Ovary (tissue), 9 donors: ENCODE measurements around the gene PARD3. TPM values are rescaled to one million over a fixed set of nuclear protein-coding genes. Genes with fewer than 3 reads are reported as not detected.

ENCODE experiments used
- DNase-seq, 5 donors: peaks; one replicate each; pipeline ENCODE4 v3.0.0-alpha.2; 2019 to 2020
- H3K27ac ChIP-seq, 2 donors: fragments of 200-600 bp; one replicate each; pipeline versions ENCODE4 v1.5.1 to v1.8.0; 2019 to 2022
- H3K27me3 ChIP-seq: fragments of 200-600 bp; one replicate; pipeline ENCODE4 v1.8.0; 2022
- H3K36me3 ChIP-seq: fragments of 200-600 bp; sonication (generic); one replicate; pipeline ENCODE4 v1.5.1; 2019
- H3K4me1 ChIP-seq: one replicate; pipeline ENCODE4 v1.8.1; 2013; ENCODE audit warnings: mild to moderate bottlenecking, moderate library complexity; ENCODE audit not compliant: insufficient read depth
- H3K4me3 ChIP-seq: fragments of 200-600 bp; sonication (generic); one replicate; pipeline ENCODE4 v1.5.1; 2017
- H3K9me3 ChIP-seq, 2 donors: fragments of 200-600 bp in 1 of 2; sonication (generic) in 1 of 2; one replicate each; pipeline versions ENCODE4 v1.5.1 to v1.8.1; 2013 to 2019; ENCODE audit warnings: mild to moderate bottlenecking in 1 of 2, moderate library complexity in 1 of 2
- EP300 ChIP-seq: sonication (generic); formaldehyde crosslinking; IDR thresholded peaks from one replicate; pipeline ENCODE4 v1.6.1; 2017; ENCODE audit warnings: antibody characterized with exemption
- POLR2A ChIP-seq: fragments of 450-650 bp; IDR thresholded peaks from one replicate; pipeline ENCODE4 v1.6.1; 2017; ENCODE audit warnings: antibody characterized with exemption, mild to moderate bottlenecking, moderate library complexity
- WGBS, 3 donors: extraction: QIAGEN DNeasy Blood & Tissue Kit in 1 of 3; methylation state at CpG; one replicate each; pipeline versions ENCODE4 v1.1.5 to v1.1.7; 2013 to 2017; 5-methylcytosine and 5-hydroxymethylcytosine counted together
- intact Hi-C, 4 donors: fragments of 100-400 bp; cut with DNase I; formaldehyde crosslinking; loops; one replicate each; pipeline versions ENCODE4 v1.11.0 to v1.15.1; 2022 to 2023
- polyA plus RNA-seq, 2 donors: library from polyadenylated mRNA; stranded (reverse); fragments of 200-250 nt in 1 of 2; fragments of 350-450 nt in 1 of 2; fragmentation: Illumina TruSeq in 1 of 2; extraction: RNeasy Lipid Tissue Mini Kit (QIAGEN cat#74804) in 1 of 2; gene quantifications; one replicate each; pipeline ENCODE4 v1.2.3, GENCODE V29; 2013 to 2014
- total RNA-seq, 7 donors: library from RNA; depleted of rRNA in 2 of 7; stranded (reverse); fragments of >200 nt in 2 of 7; fragmentation: NEBNext Ultra II Directional in 3 of 7; extraction: Animal tissue kit (Norgen Biotek cat#: 25700) in 3 of 7; gene quantifications; one replicate each; pipeline versions ENCODE4 v1.1.0 to v1.2.4, GENCODE V29; 2016 to 2023
- TF ChIP-seq, protein P1 (sequence below), 3 donors: fragments of 450-650 bp in 2 of 3; fragments of 200-600 bp in 1 of 3; IDR thresholded peaks; one replicate each; pipeline versions ENCODE4 v1.5.1 to v1.8.0; 2016 to 2022; ENCODE audit warnings: antibody characterized with exemption in 3 of 3, mild to moderate bottlenecking in 1 of 3
- donor health status: DM: no; HTN: no; CAD: no; lungs with moderate emphysema.
- donor health status: DM: no; HTN: no; CAD: no.
- donor health status: Bipolar disorder and iron deficiency.
- donor health status: DM: yes; HTN: yes; CAD: no.
- donor health status: DM: no; HTN: no; CAD: no.
- donor health status: DM: yes; HTN: yes; CAD: no.

The PARD3 gene
- total and polyA plus RNA-seq, 9 donors, result 31.8 to 92.3 (median 67.1) TPM

DNA sequence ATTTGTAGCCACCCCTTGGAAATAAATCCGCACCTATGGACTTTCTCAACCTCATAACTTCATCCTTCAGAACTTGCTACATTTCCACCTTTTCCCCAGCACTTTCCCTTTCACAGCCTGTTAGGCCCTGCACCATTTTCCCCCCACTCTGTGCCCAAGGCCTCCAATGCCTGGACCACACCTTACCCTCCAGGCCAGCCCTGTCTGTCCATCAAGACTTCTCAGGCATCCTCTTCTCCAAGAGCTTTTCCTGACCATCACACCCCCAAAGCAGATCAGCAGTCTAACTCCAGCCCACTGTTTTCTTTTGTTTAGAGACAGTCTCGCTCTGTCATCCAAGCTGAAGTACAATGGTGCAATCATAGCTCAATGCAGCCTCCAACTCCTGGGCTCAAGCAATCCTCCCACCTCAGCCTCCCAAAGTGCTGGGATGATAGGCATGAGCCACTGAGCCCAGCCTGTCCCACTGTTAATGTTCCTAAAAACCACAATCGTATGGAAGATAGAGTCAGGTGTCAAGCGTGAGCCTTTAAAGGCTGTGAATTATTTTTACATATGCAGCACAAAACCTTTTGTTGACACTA, 116.8 kb downstream of the PARD3 start:
- no peak for DNase-seq
- no peak overlapping the region for H3K4me3 ChIP-seq
- no peaks in the 10 kb centered on the region for H3K9me3 ChIP-seq
- intact Hi-C loops, result no loop called here
- 97 to 98% (median 98%) methylated on average over 4 of the region's 4 CpGs for WGBS, 3 donors
- TF ChIP-seq EP300 (no peak), POLR2A (no peak)
- TF ChIP-seq, protein P1, sequence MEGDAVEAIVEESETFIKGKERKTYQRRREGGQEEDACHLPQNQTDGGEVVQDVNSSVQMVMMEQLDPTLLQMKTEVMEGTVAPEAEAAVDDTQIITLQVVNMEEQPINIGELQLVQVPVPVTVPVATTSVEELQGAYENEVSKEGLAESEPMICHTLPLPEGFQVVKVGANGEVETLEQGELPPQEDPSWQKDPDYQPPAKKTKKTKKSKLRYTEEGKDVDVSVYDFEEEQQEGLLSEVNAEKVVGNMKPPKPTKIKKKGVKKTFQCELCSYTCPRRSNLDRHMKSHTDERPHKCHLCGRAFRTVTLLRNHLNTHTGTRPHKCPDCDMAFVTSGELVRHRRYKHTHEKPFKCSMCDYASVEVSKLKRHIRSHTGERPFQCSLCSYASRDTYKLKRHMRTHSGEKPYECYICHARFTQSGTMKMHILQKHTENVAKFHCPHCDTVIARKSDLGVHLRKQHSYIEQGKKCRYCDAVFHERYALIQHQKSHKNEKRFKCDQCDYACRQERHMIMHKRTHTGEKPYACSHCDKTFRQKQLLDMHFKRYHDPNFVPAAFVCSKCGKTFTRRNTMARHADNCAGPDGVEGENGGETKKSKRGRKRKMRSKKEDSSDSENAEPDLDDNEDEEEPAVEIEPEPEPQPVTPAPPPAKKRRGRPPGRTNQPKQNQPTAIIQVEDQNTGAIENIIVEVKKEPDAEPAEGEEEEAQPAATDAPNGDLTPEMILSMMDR (IDR thresholded peaks at IDR 0.05), result no peak
- H3K27me3 ChIP-seq, result no peaks in the 10 kb centered on the region
- peaks cover 22% of the 10 kb centered on the region for H3K4me1 ChIP-seq
- no peaks in the 10 kb centered on the region for H3K36me3 ChIP-seq
- no peak overlapping the region for H3K27ac ChIP-seq

DNA sequence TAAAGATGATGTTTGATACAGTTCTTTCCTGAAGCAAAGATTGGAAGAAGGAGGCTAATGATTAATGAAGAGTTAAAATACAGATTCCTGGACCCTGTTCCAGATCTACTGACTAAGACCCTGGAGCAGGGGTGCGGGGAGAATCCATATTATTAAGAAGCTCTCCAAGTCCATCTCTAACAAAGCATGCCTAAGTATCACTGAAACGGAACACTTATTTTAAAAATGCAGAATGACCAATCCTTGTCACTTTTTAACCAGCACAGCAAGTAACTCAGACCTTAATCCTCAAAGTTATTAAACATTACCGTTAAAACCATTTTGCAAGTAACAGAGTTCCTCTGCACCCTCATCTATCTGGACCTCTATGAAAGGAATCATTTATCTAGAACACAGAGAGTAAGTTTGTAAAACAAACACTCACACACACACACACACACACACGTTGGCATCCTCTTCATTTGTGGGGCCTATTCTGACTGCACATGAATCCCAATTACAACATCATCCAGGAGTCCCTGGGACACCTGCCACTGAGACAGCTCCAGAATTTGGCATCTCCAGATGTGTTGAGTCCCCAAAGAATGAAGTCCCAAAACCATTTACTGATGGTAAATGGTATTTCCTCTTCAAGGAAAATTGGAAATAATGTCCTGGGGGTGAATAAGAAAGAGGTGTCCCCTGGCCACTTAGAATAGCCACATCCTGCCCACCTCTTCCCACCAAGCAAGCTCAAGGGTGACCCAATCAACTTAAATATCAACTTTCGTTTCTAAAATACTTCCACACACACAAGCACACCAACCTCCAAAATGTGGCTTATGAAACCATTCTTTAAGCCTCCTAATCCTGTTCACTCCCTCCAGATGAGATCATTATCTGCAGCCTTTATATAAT, 117.5 kb downstream of the PARD3 start:
- H3K36me3 ChIP-seq, result no peaks in the 10 kb centered on the region
- DNase-seq, result no peak
- no peak overlapping the region for H3K4me3 ChIP-seq
- no peaks in the 10 kb centered on the region for H3K27me3 ChIP-seq
- H3K4me1 ChIP-seq, result peaks cover 19% of the 10 kb centered on the region
- H3K9me3 ChIP-seq, result no peaks in the 10 kb centered on the region
- TF ChIP-seq, protein P1 (IDR thresholded peaks at IDR 0.05), result no peak
- no peak for TF ChIP-seq EP300
- no peak for TF ChIP-seq POLR2A
- 60 to 75% (median 62%) methylated on average over 5 of the region's 5 CpGs for WGBS, 3 donors
- no peak overlapping the region for H3K27ac ChIP-seq
- intact Hi-C loops, result no loop called here

DNA sequence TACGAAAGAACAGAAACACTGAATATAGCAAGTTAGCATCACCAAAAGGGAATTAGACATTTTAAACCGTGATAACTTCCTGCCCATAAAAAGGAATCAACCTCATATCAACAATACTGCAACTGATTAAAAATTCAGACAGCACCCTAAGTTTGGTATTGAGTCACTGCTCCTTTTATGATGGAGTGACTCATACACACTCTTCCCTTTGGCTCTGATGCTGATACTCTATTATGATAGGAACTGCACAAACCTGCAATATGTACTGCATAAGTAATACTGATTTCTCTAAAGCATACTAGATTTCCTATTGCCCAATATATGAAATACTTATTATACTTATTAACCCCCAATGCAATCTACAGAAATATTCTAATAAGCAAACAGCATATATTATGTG, 118.7 kb downstream of the PARD3 start:
- Histone ChIP-seq H3K9me3 (no peaks in the 10 kb centered on the region), H3K36me3 (no peaks in the 10 kb centered on the region), H3K4me1 (peaks cover 15% of the 10 kb centered on the region), H3K27me3 (no peaks in the 10 kb centered on the region), H3K4me3 (no peak overlapping the region), H3K27ac (no peak overlapping the region)
- TF ChIP-seq EP300 (no peak), POLR2A (no peak)
- TF ChIP-seq, protein P1 (IDR thresholded peaks at IDR 0.05), result no peak
- no peak for DNase-seq
- WGBS, 3 donors, result 75 to 79% (median 79%) methylated on average over 2 of the region's 2 CpGs
- intact Hi-C loops, result no loop called here

DNA sequence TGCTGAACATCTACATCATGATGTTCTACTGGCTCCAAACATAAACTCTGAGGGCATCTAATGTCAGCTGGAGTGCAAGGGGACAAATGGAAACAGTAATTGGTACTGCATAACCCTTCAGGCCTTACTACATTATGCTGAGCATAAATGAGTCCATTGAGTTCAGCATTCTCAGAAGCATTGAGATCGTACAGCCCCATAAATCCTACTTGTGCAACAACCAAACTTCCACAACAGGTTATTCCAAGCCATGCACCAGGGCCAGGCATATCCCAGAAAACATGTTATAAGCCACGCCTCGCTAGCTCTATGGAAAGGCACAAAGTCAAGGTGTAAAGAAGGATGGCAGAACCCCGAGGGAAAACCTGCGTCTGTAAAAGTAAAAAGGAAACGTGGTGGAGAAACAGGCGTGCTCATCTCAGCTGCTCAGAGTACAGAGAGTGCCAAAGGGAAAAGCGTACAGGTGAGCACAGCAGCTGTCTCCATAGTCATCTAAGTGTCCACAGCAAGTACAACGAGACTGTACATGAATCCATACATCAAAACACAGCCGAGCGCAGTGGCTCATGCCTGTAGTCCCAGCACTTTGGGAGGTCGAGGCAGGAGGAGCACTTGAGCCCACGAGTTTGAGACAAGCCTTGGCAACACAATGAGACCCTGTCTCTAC, 124.6 kb downstream of the PARD3 start:
- intact Hi-C loops, result no loop called here
- H3K27me3 ChIP-seq, result no peaks in the 10 kb centered on the region
- H3K36me3 ChIP-seq, result no peaks in the 10 kb centered on the region
- peaks cover 8% of the 10 kb centered on the region for H3K4me1 ChIP-seq
- H3K4me3 ChIP-seq, result no peak overlapping the region
- H3K27ac ChIP-seq, result no peak overlapping the region
- H3K9me3 ChIP-seq, result no peaks in the 10 kb centered on the region
- TF ChIP-seq, protein P1 (IDR thresholded peaks at IDR 0.05), result no peak
- TF ChIP-seq EP300 (no peak), POLR2A (no peak)
- 88 to 93% (median 89%) methylated on average over 13 of the region's 13 CpGs for WGBS, 3 donors
- DNase-seq, result no peak
